Measurements from ENCODE around the gene ACKR2. TPM values are rescaled to one million over a fixed set of nuclear protein-coding genes. Genes with fewer than 3 reads are reported as not detected.

Gene ACKR2, protein sequence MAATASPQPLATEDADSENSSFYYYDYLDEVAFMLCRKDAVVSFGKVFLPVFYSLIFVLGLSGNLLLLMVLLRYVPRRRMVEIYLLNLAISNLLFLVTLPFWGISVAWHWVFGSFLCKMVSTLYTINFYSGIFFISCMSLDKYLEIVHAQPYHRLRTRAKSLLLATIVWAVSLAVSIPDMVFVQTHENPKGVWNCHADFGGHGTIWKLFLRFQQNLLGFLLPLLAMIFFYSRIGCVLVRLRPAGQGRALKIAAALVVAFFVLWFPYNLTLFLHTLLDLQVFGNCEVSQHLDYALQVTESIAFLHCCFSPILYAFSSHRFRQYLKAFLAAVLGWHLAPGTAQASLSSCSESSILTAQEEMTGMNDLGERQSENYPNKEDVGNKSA
- total RNA-seq = 0.10 TPM

DNA sequence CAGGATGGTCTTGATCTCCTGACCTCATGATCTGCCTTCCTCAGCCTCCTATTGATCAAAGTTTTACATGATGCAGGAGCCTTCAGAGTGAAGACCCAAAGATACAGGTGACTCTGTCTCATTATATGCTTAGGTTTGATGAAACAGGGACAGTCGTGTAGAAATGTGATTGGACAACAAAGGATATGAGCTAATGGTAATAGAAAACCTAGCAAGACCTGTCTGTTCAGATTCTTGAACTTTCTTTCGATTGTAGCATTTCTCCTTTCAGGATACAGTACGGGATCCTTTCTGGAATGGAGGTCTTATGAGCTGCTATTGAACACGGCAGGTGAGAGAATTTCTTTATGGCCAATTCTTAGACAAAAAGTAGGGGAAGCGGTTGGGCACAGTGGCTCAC is at the start of gene ACKR2:
Gene ACKR2, plus strand, starts transcription at position 244 of the 400 bp plus-strand sequence. CDS start 55,058 bp downstream, outside the sequence.
- no peaks in the 10 kb centered on the region for H3K9me3 ChIP-seq (ENCODE audit: low read depth, low read length)
- H3K4me1 ChIP-seq (ENCODE audit: insufficient read depth, low read length) = peaks cover 6% of the 10 kb centered on the region
- peaks cover 3% of the 10 kb centered on the region for H3K27me3 ChIP-seq (ENCODE audit: insufficient read depth, low read length)
- no peak within 1 kb of the TSS for H3K4me3 ChIP-seq (ENCODE audit: low read length)

DNA sequence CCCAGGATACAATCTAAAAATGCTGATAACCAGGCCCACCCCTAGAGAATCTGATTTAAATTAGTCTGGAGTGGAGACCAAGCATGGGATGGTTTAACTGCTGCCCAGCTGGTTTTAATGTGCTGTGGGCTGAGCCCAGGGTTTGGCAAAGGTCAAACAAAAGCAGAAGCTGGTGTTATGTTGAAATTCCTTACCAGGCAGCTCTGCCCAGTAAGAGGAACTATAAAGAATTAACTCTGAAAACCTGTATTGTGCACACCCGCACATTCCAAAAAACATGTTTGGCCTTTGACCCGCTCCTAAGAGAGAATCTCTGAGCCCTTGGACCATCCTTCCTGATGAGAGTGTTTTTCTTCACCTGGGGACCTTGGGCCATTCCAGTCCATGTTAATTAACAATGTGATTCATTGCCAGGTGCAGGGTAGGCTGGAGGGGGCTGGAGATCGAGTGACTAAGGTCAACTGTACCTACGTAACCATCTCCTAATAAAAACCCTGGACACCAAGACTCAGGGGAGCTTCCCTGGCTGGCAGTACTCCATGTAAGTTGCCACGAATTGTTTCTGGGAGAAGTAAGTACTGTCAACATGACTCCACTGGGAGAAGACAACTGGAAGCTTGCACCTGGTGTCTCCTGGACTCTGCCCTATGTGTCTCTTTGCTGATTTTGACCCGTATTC is 47.1 kb upstream of the ACKR2 start:
- H3K9me3 ChIP-seq (ENCODE audit: low read depth, low read length) = no peaks in the 10 kb centered on the region
- H3K27me3 ChIP-seq (ENCODE audit: insufficient read depth, low read length) = no peaks in the 10 kb centered on the region
- no peak overlapping the region for H3K4me3 ChIP-seq (ENCODE audit: low read length)
- H3K4me1 ChIP-seq (ENCODE audit: insufficient read depth, low read length) = peaks cover 63% of the 10 kb centered on the region

DNA sequence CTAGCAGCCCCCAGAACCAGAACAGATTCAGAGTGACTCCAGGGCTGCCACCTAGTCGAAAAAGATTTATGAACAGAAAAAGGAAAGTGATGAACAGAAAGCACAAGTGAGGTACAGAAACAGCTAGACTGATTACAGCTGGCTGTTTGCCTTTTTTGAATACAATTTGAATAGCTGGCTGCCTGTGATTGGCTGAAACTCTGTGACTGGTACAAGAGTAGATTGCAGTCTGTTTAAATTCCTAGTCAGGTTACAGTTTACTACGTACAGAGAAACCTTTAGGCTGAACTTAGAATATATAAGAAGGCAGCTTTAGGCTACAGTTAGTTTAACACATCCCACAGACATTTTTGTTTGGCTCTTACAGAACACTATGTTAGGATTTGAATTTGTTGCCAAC is 46.2 kb upstream of the ACKR2 start:
- no peaks in the 10 kb centered on the region for H3K9me3 ChIP-seq (ENCODE audit: low read depth, low read length)
- no peak overlapping the region for H3K4me3 ChIP-seq (ENCODE audit: low read length)
- H3K4me1 ChIP-seq (ENCODE audit: insufficient read depth, low read length) = peaks cover 63% of the 10 kb centered on the region
- H3K27me3 ChIP-seq (ENCODE audit: insufficient read depth, low read length) = no peaks in the 10 kb centered on the region

DNA sequence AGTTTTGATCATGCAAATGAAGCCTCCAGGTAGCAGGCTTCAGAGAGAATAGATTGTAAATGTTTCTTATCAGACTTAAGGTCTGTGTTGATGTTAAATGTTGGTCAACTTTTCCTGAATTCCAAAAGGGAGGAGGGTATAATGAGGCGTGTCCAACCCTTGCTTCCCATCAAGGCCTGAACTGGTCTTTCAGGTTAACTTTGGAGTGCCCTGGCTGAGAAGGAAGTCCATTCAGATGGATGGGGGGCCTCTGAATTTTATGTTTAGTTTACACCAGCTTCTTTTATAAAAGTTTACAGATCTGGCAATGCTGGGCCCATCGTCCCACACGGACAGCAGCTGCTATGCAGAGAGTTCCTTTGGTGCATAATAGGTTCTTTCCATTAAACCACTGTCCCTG is 45.1 kb upstream of the ACKR2 start:
- peaks cover 63% of the 10 kb centered on the region for H3K4me1 ChIP-seq (ENCODE audit: insufficient read depth, low read length)
- no peaks in the 10 kb centered on the region for H3K9me3 ChIP-seq (ENCODE audit: low read depth, low read length)
- no peak overlapping the region for H3K4me3 ChIP-seq (ENCODE audit: low read length)
- no peaks in the 10 kb centered on the region for H3K27me3 ChIP-seq (ENCODE audit: insufficient read depth, low read length)

DNA sequence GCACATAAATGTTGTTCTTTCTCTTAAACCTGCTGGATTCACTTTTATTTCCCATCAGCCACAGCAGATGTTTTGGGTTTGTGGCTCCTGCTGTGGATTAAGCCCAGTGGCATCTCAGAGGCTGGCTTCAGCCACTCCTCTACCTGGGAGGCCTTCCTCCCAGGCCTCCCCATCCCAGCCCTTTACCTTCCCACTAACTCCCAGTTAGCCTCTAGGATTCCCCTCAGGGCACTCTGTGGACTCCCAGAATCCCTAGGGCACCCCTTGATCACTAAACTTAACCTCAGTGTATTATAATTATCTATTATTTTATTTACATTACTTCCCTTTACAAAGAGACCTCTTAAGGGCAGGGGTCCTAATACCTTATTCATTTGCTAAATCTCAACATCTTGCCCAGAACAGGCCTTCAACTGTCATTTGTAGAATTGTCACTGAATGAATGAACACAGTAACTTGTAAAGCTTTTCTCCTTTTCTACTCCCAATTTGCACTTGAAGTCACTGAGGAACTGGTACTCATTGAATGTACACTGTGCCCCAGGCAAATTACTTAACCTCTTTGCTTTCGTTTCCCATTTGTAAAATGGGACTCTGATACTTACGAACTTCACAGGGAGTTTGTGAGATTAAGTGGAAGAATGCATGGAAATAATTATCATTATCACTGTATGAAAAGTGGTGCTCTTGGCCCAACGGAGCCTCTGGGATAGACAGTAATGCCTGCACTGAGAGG is 44.5 kb upstream of the ACKR2 start:
- H3K4me3 ChIP-seq (ENCODE audit: low read length) = no peak overlapping the region
- H3K9me3 ChIP-seq (ENCODE audit: low read depth, low read length) = no peaks in the 10 kb centered on the region
- H3K4me1 ChIP-seq (ENCODE audit: insufficient read depth, low read length) = peaks cover 63% of the 10 kb centered on the region
- H3K27me3 ChIP-seq (ENCODE audit: insufficient read depth, low read length) = no peaks in the 10 kb centered on the region

DNA sequence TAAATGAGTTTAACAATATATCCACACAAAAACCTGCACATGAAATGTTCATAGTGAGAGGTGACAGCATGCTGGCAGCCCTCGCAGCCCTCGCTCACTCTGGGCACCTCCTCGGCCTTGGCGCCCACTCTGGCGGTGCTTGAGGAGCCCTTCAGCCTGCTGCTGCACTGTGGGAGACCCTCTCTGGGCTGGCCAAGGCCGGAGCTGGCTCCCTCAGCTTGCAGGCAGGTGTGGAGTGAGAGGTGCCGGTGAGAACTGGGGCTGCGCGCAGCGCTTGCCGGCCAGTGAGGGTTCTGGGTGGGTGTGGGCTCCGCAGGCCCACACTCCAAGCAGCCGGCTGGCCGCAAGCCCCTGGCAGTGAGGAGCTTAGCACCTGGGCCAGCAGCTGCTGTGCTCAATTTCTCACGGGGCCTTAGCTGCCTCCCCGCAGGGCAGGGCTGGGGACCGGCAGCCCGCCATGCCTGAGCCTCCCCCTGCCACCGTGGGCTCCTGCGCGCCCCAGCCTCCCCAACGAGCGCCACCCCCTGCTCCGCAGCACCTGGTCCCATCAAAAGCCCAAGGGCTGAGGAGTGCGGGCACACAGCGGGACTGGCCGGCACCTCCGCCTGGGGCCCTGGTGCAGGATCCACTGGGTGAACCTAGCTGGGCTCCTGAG is 39.6 kb upstream of the ACKR2 start:
- peaks cover 39% of the 10 kb centered on the region for H3K4me1 ChIP-seq (ENCODE audit: insufficient read depth, low read length)
- H3K4me3 ChIP-seq (ENCODE audit: low read length) = no peak overlapping the region
- H3K9me3 ChIP-seq (ENCODE audit: low read depth, low read length) = no peaks in the 10 kb centered on the region
- H3K27me3 ChIP-seq (ENCODE audit: insufficient read depth, low read length) = no peaks in the 10 kb centered on the region

DNA sequence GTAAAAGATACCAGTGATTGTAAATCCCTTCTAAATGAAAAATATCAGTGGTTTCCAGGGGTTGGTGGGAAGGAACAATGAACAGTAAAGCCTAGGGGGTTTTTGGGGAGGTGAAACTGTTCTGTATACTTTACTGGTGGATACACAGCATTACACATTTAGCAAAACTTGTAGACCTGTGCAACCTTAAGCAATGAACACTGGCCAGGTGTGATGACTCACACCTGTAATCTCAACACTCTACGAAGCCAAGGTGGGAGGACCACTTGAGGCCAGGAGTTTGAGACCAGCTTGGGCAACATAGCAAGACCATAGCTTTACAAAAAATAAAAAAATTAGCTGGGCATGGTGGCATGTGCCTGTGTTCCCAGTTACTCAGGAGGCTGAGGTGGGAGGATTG is 38.0 kb upstream of the ACKR2 start:
- Histone ChIP-seq H3K4me3 (ENCODE audit: low read length) (no peak overlapping the region), H3K9me3 (ENCODE audit: low read depth, low read length) (no peaks in the 10 kb centered on the region), H3K27me3 (ENCODE audit: insufficient read depth, low read length) (no peaks in the 10 kb centered on the region), H3K4me1 (ENCODE audit: insufficient read depth, low read length) (peaks cover 23% of the 10 kb centered on the region)

DNA sequence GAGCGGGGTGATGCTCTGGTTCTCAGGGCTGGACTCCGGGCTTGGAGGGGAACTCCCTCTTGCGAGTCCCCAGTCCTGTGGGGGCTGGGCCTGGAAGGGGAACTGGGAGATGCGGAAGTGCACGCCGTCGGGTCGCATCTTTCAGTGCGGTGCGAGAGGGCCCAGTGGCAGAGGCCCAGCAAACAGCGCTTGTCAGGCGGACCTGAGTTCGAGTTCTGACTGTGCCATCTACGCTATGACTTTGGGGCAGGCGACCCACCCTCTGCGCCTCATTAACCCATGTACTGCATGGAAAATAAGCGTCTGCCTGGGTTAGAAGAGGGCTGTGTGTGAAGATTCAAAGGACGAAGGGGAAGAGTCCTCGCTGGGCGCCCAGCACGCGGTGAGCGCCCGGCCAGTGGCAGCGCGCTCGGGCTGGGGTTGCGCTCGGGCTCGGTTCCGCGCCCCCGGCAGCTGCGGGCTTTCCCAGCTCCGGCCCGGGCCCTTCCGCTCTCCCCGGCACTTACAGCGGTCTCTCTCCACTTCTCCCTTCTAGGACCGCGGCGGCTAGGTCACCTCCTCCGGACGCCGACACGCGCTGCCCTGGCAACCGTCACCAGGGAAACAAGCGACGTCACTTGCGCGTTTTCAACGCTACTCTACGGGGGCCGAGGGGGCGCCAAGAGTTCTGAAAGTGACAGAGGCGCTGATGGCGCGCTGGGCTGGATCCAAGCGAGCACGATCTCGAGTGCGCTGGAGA is 36.4 kb upstream of the ACKR2 start, which contains the start of gene CCDC13:
Gene CCDC13, minus strand, starts transcription at position 584 of the 739 bp plus-strand sequence. CDS start 14,908 bp downstream, outside the sequence.
- H3K9me3 ChIP-seq (ENCODE audit: low read depth, low read length) = no peaks in the 10 kb centered on the region
- H3K4me1 ChIP-seq (ENCODE audit: insufficient read depth, low read length) = peaks cover 15% of the 10 kb centered on the region
- peak within 1 kb of the TSS; percentile 61 for H3K4me3 ChIP-seq (ENCODE audit: low read length)

DNA sequence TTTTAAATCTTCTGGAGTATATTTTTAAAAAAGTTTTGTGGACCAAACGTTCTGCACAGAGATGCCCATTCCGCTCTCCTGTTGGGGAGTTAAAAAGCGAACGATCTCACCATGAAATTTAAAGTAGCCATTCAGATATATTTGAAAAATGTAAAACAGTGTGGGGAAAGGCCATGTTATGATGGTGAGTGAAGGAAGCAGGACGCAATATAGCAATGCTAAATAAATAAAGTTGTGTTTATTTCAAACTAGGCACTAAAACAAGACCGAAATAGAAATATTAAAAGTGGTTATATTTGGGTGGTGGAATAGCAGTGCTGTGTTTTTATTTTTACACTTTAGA is 35.9 kb upstream of the ACKR2 start:
- H3K9me3 ChIP-seq (ENCODE audit: low read depth, low read length) = no peaks in the 10 kb centered on the region

More for the DNA sequence above, 36.4 kb upstream of the ACKR2 start, which contains the start of gene CCDC13:
- H3K27me3 ChIP-seq (ENCODE audit: insufficient read depth, low read length) = no peaks in the 10 kb centered on the region

DNA sequence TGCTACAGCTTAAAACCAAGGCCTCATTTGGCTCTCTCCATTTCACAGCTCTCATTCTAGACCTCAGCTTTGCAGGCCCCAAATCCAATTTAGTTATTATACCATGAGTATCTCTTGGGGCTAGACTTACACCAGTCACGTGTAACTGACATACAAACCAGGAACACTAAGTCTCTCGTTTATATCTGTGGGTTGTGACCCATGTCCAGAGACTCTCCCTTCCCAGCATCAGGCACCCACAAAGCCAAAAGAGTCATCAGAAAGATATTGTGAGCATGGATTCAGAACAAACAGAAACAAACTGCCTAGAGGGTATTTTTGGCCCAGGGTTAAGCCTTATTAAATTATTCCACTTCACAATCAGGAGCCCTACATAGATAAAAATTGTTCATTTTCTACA is 30.6 kb upstream of the ACKR2 start:
- Histone ChIP-seq H3K9me3 (ENCODE audit: low read depth, low read length) (no peaks in the 10 kb centered on the region), H3K27me3 (ENCODE audit: insufficient read depth, low read length) (no peaks in the 10 kb centered on the region), H3K4me1 (ENCODE audit: insufficient read depth, low read length) (peaks cover 2% of the 10 kb centered on the region), H3K4me3 (ENCODE audit: low read length) (no peak overlapping the region)

More for the DNA sequence above, 35.9 kb upstream of the ACKR2 start:
- H3K27me3 ChIP-seq (ENCODE audit: insufficient read depth, low read length) = no peaks in the 10 kb centered on the region
- H3K4me1 ChIP-seq (ENCODE audit: insufficient read depth, low read length) = peaks cover 15% of the 10 kb centered on the region
- H3K4me3 ChIP-seq (ENCODE audit: low read length) = peak overlapping the region; percentile 61

DNA sequence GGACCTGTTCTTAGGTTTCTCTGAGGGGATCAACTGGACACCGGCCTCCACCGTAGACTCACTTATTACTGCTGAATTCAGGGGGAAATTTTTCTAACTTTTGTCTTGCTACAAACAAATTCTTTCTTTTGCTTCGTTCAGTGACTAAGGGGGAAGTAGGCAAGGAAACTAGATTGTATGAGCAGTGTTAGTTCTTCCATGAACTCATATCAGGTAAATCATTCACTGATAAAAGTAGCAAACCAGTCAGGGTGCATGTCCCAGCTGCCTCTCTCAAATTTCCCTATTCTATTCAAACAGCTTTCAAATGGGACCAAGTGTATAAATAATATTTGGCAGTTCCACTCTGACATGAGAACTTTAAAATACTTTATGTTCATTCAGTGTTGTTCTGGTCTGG is 28.8 kb upstream of the ACKR2 start:
- H3K4me1 ChIP-seq (ENCODE audit: insufficient read depth, low read length) = no peaks in the 10 kb centered on the region
- H3K27me3 ChIP-seq (ENCODE audit: insufficient read depth, low read length) = no peaks in the 10 kb centered on the region
- no peak overlapping the region for H3K4me3 ChIP-seq (ENCODE audit: low read length)
- H3K9me3 ChIP-seq (ENCODE audit: low read depth, low read length) = no peaks in the 10 kb centered on the region

DNA sequence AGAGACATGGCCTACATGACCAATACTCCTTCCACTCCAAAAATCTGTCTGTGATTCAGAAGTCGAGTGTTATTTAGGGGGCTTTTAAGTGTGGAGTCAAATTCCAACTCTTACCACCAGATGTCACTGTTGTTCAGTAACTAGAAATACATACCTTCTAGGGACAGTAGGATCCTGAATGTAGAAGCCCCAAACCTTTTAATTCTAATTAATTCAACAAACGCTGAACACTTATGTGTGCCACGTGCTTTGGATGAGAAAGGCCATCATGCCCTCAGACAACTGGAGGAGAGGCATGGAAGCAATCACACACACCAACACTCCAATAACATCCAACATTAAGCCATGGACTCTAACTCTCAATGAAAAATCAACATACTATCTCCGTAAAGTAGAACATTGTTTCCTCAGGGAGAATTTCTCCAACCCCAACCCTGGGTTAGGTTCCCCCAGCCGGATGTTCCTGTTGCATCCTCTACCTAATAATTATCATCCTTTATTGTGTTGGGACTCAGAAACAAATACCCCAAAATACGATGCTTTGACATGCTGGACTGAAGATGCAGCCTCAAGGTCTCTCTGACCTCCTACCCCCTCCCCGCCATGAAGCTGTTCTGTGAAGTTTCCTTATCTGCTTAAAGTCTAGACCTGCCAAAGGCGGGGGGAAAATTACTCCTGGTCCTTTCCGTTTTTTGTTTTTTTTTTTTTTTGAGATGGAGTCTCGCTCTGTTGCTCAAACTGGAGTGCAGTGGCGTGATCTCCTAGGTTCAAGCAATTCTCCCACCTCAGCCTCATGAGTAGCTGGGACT is 28.1 kb upstream of the ACKR2 start:
- H3K4me3 ChIP-seq (ENCODE audit: low read length) = no peak overlapping the region
- no peaks in the 10 kb centered on the region for H3K27me3 ChIP-seq (ENCODE audit: insufficient read depth, low read length)
- no peaks in the 10 kb centered on the region for H3K9me3 ChIP-seq (ENCODE audit: low read depth, low read length)
- no peaks in the 10 kb centered on the region for H3K4me1 ChIP-seq (ENCODE audit: insufficient read depth, low read length)

DNA sequence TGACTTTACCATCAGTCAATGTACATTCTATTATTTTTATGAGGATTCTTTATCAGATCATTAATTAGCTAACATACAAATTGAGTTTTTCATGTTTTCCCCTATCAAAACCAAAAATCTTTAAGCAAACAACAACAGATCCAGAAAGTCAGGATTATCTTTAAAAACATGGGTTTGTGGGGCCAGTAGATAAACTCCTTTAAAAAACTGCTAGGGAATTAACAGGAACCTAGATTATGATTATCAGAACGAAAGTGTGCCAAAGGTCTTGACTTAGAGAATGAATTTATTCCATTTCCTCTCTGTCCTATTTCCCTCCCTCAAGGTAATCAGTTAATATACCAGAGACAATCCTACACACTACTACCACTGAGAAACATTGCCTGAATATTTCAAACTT is 23.0 kb upstream of the ACKR2 start:
- Histone ChIP-seq H3K27me3 (ENCODE audit: insufficient read depth, low read length) (no peaks in the 10 kb centered on the region), H3K9me3 (ENCODE audit: low read depth, low read length) (no peaks in the 10 kb centered on the region), H3K4me1 (ENCODE audit: insufficient read depth, low read length) (no peaks in the 10 kb centered on the region), H3K4me3 (ENCODE audit: low read length) (no peak overlapping the region)

DNA sequence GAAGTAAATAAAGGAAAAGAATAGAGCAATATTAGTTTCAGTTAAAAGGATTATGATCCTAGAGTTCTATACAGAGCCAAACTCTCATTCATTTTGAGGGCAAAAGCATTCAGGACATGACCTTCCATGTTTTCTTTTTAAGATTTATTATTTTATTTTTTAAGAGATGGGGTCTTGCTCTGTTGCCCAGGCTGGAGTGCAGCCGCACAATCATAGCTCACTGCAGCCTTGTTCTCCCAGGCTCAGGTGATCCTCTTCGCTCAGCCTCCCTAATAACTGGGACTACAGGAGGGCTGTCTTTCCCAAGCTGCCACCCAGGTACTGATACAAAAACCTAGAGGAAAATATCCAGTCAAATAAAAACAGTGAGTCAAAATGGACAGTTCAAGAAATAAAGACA is 22.6 kb upstream of the ACKR2 start:
- H3K9me3 ChIP-seq (ENCODE audit: low read depth, low read length) = no peaks in the 10 kb centered on the region

More for the DNA sequence above, 22.6 kb upstream of the ACKR2 start:
- Histone ChIP-seq H3K27me3 (ENCODE audit: insufficient read depth, low read length) (no peaks in the 10 kb centered on the region), H3K4me3 (ENCODE audit: low read length) (no peak overlapping the region), H3K4me1 (ENCODE audit: insufficient read depth, low read length) (no peaks in the 10 kb centered on the region)
